GM03348 (cell line): ENCODE data around the gene RPS6KA2.
A peak's percentile ranks its signal among the peaks of the same experiment; 100 is the strongest.
"Not testable (repeated sequence)": the region's sequence is repeated elsewhere in the genome, so short reads cannot be mapped to it uniquely, and the experiment has no call there.

Source experiments
- DNase-seq: peaks from one replicate; pipeline ENCODE4 v3.0.0; 2012; ENCODE audit warnings: low spot score

Gene RPS6KA2

GRCh38 chr6:166369782-166370181 lies 257.3 kb downstream of the RPS6KA2 start:
- DNase-seq, result no peak

GRCh38 chr6:166366921-166367320 lies 260.1 kb downstream of the RPS6KA2 start:
- DNase-seq, result no peak

GRCh38 chr6:166365806-166366205 lies 261.2 kb downstream of the RPS6KA2 start:
- DNase-seq, result no peak

- DNase-seq, result peak; percentile 59
These were observed 261.8 kb downstream of the RPS6KA2 start for GRCh38 chr6:166365221-166365620.

GRCh38 chr6:166364456-166364855 lies 262.6 kb downstream of the RPS6KA2 start:
- DNase-seq, result no peak

GRCh38 chr6:166362427-166362826 lies 264.6 kb downstream of the RPS6KA2 start:
- not testable (repeated sequence) for DNase-seq

- peak; percentile 29 for DNase-seq
These were observed 266.0 kb downstream of the RPS6KA2 start for GRCh38 chr6:166361077-166361429.

GRCh38 chr6:166360243-166361076 lies 266.6 kb downstream of the RPS6KA2 start:
- DNase-seq, result peak; percentile 37
